Fibroblast of villous mesenchyme (primary cell): ENCODE measurements around the gene GPR183. TPM values are rescaled to one million over a fixed set of nuclear protein-coding genes. Genes with fewer than 3 reads are reported as not detected.

Experiments used
- DNase-seq: peaks from one replicate; pipeline ENCODE4 v3.0.0-alpha.2; 2010; ENCODE audit warnings: low read depth
- H3K4me3 ChIP-seq: 2 replicates; pipeline ENCODE4 v1.5.1; 2011; ENCODE audit warnings: low read depth, mild to moderate bottlenecking, low read length
- total RNA-seq: library from RNA; depleted of rRNA; stranded (reverse); fragments of >200 nt; gene quantifications from 2 replicates; pipeline ENCODE4 v1.2.3, GENCODE V29; 2012
- TF ChIP-seq, protein P1 (sequence below): IDR thresholded peaks from 2 replicates; pipeline ENCODE4 v1.5.1; 2012; ENCODE audit warnings: low read depth, mild to moderate bottlenecking, low read length; ENCODE audit not compliant: insufficient read depth

GPR183 gene, protein sequence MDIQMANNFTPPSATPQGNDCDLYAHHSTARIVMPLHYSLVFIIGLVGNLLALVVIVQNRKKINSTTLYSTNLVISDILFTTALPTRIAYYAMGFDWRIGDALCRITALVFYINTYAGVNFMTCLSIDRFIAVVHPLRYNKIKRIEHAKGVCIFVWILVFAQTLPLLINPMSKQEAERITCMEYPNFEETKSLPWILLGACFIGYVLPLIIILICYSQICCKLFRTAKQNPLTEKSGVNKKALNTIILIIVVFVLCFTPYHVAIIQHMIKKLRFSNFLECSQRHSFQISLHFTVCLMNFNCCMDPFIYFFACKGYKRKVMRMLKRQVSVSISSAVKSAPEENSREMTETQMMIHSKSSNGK
- total RNA-seq = 0.86 and 4.5 TPM in 2 replicates

DNA sequence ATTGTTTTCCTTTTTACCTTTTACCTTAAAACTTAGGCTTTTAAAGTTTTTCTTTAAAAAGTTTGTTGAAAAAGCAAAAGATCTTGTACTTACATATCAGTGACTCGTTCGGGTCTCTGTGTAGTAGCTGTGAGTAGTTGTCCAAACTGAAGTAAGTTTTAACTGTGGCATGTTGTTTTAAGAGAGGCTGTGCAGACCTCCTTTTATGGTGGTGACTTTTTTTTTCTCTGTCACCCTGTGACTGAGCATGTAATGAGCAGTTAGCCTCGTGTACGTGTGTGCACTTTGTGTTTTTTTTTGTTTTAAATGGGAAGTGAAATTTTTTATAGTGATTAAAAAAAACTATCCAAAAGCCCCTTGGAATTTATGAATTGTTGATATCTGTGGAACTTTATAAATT is at the start of gene GPR183:
Gene GPR183 (minus strand): TSS at position 153 of the 400 bp plus-strand sequence. CDS start 11,254 bp downstream, outside the sequence.
- peak; percentile 74 for DNase-seq
- H3K4me3 ChIP-seq = peak within 1 kb of the TSS; percentile 39

GRCh38 chr13:99356262-99357091 is 49.3 kb upstream of the GPR183 start:
- TF ChIP-seq, protein P1, sequence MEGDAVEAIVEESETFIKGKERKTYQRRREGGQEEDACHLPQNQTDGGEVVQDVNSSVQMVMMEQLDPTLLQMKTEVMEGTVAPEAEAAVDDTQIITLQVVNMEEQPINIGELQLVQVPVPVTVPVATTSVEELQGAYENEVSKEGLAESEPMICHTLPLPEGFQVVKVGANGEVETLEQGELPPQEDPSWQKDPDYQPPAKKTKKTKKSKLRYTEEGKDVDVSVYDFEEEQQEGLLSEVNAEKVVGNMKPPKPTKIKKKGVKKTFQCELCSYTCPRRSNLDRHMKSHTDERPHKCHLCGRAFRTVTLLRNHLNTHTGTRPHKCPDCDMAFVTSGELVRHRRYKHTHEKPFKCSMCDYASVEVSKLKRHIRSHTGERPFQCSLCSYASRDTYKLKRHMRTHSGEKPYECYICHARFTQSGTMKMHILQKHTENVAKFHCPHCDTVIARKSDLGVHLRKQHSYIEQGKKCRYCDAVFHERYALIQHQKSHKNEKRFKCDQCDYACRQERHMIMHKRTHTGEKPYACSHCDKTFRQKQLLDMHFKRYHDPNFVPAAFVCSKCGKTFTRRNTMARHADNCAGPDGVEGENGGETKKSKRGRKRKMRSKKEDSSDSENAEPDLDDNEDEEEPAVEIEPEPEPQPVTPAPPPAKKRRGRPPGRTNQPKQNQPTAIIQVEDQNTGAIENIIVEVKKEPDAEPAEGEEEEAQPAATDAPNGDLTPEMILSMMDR = no peak
- DNase-seq = peak; percentile 91
- H3K4me3 ChIP-seq = peak overlapping the region; percentile 22

More for the DNA sequence above, at the start of gene GPR183:
- TF ChIP-seq, protein P1 = no peak

DNA sequence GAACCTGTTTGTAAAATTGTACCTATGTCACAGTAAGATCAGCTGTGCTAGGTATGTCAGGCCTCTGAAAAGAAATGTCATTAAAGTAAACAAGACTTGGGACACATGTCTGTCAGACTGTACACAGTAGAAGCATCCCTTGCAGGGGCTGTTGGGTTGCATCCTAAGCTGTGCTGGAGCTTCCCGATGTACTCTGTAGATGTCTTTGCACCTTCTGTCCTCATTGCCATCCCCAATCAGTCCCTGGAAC is 48.7 kb upstream of the GPR183 start:
- peak overlapping the region; percentile 22 for H3K4me3 ChIP-seq
- TF ChIP-seq, protein P1 = no peak
- no peak for DNase-seq

GRCh38 chr13:99355267-99356011 is 48.2 kb upstream of the GPR183 start:
- no peak for DNase-seq
- TF ChIP-seq, protein P1 = no peak
- no peak overlapping the region for H3K4me3 ChIP-seq

GRCh38 chr13:99354371-99354951 is 47.3 kb upstream of the GPR183 start:
- H3K4me3 ChIP-seq = no peak overlapping the region
- DNase-seq = no peak
- TF ChIP-seq, protein P1 = no peak

DNA sequence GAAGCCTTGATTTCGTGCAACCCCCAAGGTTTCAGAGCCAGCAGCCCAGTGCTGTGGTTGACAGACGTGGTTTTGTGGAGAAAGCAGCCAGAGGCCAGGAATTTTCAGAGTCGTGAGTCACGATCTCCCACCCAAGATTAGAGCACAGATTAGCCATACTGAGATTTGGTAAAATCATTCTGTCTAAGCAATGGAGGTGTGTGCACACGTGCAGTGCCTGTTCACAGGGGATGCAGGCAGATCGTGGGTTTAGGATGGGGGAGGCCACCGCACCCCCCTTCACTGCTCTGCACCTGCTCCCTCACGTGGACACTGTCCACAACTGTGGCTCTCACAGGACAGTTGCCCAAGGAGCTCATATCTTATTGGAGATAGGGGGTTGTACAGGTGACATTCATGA is 46.6 kb upstream of the GPR183 start:
- no peak overlapping the region for H3K4me3 ChIP-seq
- TF ChIP-seq, protein P1 = no peak
- DNase-seq = peak; percentile 50
